ENCODE results near the gene ACTC1. TPM values are rescaled to one million over a fixed set of nuclear protein-coding genes. Genes with fewer than 3 reads are reported as not detected.

ACTC1 gene
- total RNA-seq (not detected), total RNA-seq (0 to 0.12 (median 0) reads per million in 172 experiments)
- not detected for polyA plus RNA-seq (2013, experiment 1 of 2)
- polyA plus RNA-seq (2013, experiment 2 of 2) = 170 TPM

DNA sequence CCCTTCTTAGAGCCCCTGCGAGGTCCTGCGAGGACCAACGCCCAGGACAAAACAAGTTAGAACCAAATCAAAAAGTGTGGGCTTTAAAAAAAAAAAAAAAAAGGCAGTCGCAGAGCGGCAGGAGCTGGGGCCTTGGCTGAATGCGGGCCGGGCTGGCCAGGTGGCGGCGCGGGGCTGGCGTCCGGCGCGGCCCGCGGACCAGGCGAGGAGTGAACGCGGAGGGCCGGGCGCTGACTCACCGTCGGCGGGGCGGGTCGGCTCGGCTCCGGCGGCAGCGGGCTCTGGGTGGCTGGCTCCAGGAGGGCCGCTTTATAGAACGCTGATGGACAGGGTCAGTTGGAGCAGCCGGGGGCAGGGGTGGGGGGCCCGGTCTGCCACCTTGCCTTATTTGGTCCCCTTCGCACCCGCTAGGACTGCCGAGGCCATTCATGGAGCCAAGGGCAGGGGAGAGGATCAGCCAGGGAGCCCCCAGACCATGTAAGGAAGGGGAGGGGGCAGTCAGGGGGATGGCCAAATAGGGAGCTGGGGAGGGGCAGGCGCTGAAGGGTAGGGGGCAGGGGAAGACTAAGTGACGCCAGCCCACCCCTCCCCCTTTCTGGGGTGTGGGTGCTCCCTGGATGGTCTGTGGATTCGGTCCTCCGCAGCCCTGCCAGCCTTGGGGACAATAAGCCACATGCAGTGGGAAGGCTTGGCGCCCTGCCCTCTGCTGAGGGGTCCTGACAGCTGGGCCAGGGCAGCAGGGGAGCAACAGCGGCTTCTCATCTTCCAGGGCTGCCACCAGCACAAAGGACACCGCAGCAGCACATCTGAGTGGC, at the start of gene ACTC1:
Gene ACTC1 (minus strand): TSS at position 283 of the 815 bp plus-strand sequence. CDS start 741 bp downstream, outside the sequence.
- H3K36me3 ChIP-seq (ENCODE audit: insufficient read depth, low read length) = no peaks in the 10 kb centered on the region
- POLR2A ChIA-PET = no interaction called here
- ATAC-seq (ENCODE audit: poor library complexity) = no peak
- no peaks in the 10 kb centered on the region for H3K4me1 ChIP-seq (ENCODE audit: insufficient read depth, low read length)
- Mint-ChIP-seq H3K27ac (no peak within 1 kb of the TSS), H3K9me3 (no peaks in the 10 kb centered on the region), H3K4me1 (ENCODE audit: low read depth) (no peaks in the 10 kb centered on the region), H3K4me3 (no peak within 1 kb of the TSS), H3K27me3 (peaks cover 70% of the 10 kb centered on the region), H3K36me3 (ENCODE audit: low read depth) (no peaks in the 10 kb centered on the region)
- H3K9me3 ChIP-seq (ENCODE audit: control insufficient read depth in 1 of 2, insufficient read depth in 1 of 2, low read length in 2 of 2) = no peaks in the 10 kb centered on the region
- TF ChIP-seq, protein P1, sequence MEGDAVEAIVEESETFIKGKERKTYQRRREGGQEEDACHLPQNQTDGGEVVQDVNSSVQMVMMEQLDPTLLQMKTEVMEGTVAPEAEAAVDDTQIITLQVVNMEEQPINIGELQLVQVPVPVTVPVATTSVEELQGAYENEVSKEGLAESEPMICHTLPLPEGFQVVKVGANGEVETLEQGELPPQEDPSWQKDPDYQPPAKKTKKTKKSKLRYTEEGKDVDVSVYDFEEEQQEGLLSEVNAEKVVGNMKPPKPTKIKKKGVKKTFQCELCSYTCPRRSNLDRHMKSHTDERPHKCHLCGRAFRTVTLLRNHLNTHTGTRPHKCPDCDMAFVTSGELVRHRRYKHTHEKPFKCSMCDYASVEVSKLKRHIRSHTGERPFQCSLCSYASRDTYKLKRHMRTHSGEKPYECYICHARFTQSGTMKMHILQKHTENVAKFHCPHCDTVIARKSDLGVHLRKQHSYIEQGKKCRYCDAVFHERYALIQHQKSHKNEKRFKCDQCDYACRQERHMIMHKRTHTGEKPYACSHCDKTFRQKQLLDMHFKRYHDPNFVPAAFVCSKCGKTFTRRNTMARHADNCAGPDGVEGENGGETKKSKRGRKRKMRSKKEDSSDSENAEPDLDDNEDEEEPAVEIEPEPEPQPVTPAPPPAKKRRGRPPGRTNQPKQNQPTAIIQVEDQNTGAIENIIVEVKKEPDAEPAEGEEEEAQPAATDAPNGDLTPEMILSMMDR (IDR thresholded peaks at IDR 0.05) = no peak
- DNase-seq = no peak
- intact Hi-C loops (cut with DNase I, micrococcal nuclease) = no loop called here
- CTCF ChIA-PET = no interaction called here
- peaks cover 36 to 39% of the 10 kb centered on the region in 2 experiments for H3K27me3 ChIP-seq (ENCODE audit: control insufficient read depth in 1 of 2, insufficient read depth in 2 of 2, low read length in 2 of 2)
- no peak within 1 kb of the TSS for H3K27ac ChIP-seq (ENCODE audit: low read depth in 1 of 2, low read length in 2 of 2)
- H3K4me3 ChIP-seq (ENCODE audit: low read length) = no peak within 1 kb of the TSS

DNA sequence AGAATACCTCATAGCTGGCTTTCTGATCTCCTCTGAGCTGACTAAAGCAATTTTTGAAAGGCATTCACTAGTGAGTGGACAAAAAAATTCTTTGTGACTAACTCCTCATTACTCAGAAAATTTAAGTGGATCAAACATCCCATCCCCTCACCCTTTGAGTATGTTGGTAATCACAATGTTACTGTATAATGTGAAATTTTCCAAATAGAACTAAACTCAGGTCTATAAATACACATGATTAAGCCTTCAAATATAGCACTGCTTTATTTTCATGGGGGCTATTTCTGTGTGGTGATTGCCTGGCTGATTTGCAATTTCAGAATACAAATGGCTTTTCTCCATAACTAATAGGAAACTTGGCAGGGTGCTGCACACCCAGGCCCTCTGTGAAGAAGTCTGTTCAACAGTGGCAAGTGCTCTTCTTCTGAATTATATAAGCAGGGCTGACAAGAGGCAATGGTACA, 45.9 kb upstream of the ACTC1 start:
- no peak for ATAC-seq (ENCODE audit: poor library complexity)
- Mint-ChIP-seq H3K27me3 (no peaks in the 10 kb centered on the region), H3K4me1 (ENCODE audit: low read depth) (no peaks in the 10 kb centered on the region), H3K27ac (no peak overlapping the region), H3K36me3 (ENCODE audit: low read depth) (no peaks in the 10 kb centered on the region), H3K9me3 (no peaks in the 10 kb centered on the region), H3K4me3 (no peak overlapping the region)
- Histone ChIP-seq H3K4me3 (ENCODE audit: low read length) (no peak overlapping the region), H3K9me3 (ENCODE audit: control insufficient read depth in 1 of 2, insufficient read depth in 1 of 2, low read length in 2 of 2) (no peaks in the 10 kb centered on the region), H3K36me3 (ENCODE audit: insufficient read depth, low read length) (no peaks in the 10 kb centered on the region), H3K27me3 (ENCODE audit: control insufficient read depth in 1 of 2, insufficient read depth in 2 of 2, low read length in 2 of 2) (peaks cover 0 to 5% of the 10 kb centered on the region in 2 experiments), H3K4me1 (ENCODE audit: insufficient read depth, low read length) (no peaks in the 10 kb centered on the region), H3K27ac (ENCODE audit: low read depth in 1 of 2, low read length in 2 of 2) (no peak overlapping the region)
- ChIA-PET POLR2A (no interaction called here), CTCF (no interaction called here)
- no peak for DNase-seq
- TF ChIP-seq, protein P1 (IDR thresholded peaks at IDR 0.05) = no peak
- intact Hi-C loops (cut with DNase I, micrococcal nuclease) = loop anchor here in 1 of 2 experiments (10.0 kb wide), 2 partner anchors 56 to 64 kb away; no protein-coding TSS in a partner anchor

DNA sequence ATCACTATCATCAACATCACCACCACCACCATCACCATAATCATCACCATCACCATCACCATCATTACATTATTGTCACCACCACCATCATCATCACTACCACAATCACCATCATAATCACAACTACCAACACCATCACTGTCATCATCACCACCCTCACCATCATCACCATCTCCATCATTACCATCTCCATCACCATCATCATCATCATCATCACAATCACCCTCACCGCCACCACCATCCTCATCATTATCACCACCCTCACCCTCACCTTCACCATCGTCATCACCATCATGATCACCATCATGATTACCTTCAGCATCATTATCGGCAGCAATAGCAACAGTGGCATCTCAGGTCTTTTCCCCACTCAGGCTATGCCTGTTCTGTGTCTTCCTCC, 42.9 kb upstream of the ACTC1 start:
- ATAC-seq (ENCODE audit: poor library complexity) = no peak
- TF ChIP-seq, protein P1 (IDR thresholded peaks at IDR 0.05) = no peak
- Mint-ChIP-seq H3K36me3 (ENCODE audit: low read depth) (no peaks in the 10 kb centered on the region), H3K27me3 (peaks cover 3% of the 10 kb centered on the region), H3K9me3 (peaks cover 6% of the 10 kb centered on the region), H3K4me3 (no peak overlapping the region), H3K27ac (no peak overlapping the region), H3K4me1 (ENCODE audit: low read depth) (no peaks in the 10 kb centered on the region)
- H3K9me3 ChIP-seq (ENCODE audit: control insufficient read depth in 1 of 2, insufficient read depth in 1 of 2, low read length in 2 of 2) = peaks cover 0 to 4% of the 10 kb centered on the region in 2 experiments
- H3K27me3 ChIP-seq (ENCODE audit: control insufficient read depth in 1 of 2, insufficient read depth in 2 of 2, low read length in 2 of 2) = peaks cover 0 to 5% of the 10 kb centered on the region in 2 experiments
- H3K4me1 ChIP-seq (ENCODE audit: insufficient read depth, low read length) = no peaks in the 10 kb centered on the region
- CTCF ChIA-PET = no interaction called here
- intact Hi-C loops (cut with DNase I, micrococcal nuclease) = no loop called here
- POLR2A ChIA-PET = no interaction called here
- H3K27ac ChIP-seq (ENCODE audit: low read depth in 1 of 2, low read length in 2 of 2) = no peak overlapping the region
- no peak for DNase-seq
- H3K4me3 ChIP-seq (ENCODE audit: low read length) = no peak overlapping the region
- no peaks in the 10 kb centered on the region for H3K36me3 ChIP-seq (ENCODE audit: insufficient read depth, low read length)
